HG02885 (cell line): ENCODE results near the gene HLA-DOB.
"Not testable (repeated sequence)": the region's sequence is repeated elsewhere in the genome, so short reads cannot be mapped to it uniquely, and the experiment has no call there.

Source experiments
- ATAC-seq: cut with Tn5 transposase; IDR thresholded peaks from one replicate; pipeline ENCODE4 v1.9.1; 2021; ENCODE audit warnings: mild to moderate bottlenecking; ENCODE audit not compliant: unreplicated experiment, poor library complexity

Gene HLA-DOB

GRCh38 chr6:32815996-32816395 lies 806 bp downstream of the HLA-DOB start:
- peak; percentile 46 for ATAC-seq

GRCh38 chr6:32815115-32815514 lies 1.7 kb downstream of the HLA-DOB start:
- ATAC-seq, result no peak

- ATAC-seq, result no peak
Measured at GRCh38 chr6:32814145-32814544, 2.7 kb downstream of the HLA-DOB start.

- no peak for ATAC-seq
Measured at GRCh38 chr6:32809171-32809570, 7.6 kb downstream of the HLA-DOB start.

GRCh38 chr6:32807020-32807580 lies 9.7 kb downstream of the HLA-DOB start:
- no peak for ATAC-seq

GRCh38 chr6:32805404-32805803 lies 11.4 kb downstream of the HLA-DOB start:
- ATAC-seq, result not testable (repeated sequence)

GRCh38 chr6:32803416-32803815 lies 13.4 kb downstream of the HLA-DOB start:
- ATAC-seq, result no peak

GRCh38 chr6:32799740-32800139 lies 17.1 kb downstream of the HLA-DOB start:
- no peak for ATAC-seq

- no peak for ATAC-seq
Measured at GRCh38 chr6:32799168-32799567, 17.6 kb downstream of the HLA-DOB start.

GRCh38 chr6:32796848-32797776 lies 19.7 kb downstream of the HLA-DOB start:
- ATAC-seq, result no peak

GRCh38 chr6:32794510-32794909 lies 22.3 kb downstream of the HLA-DOB start:
- no peak for ATAC-seq

- ATAC-seq, result no peak
Measured at GRCh38 chr6:32792901-32793435, 23.8 kb downstream of the HLA-DOB start.

- no peak for ATAC-seq
Measured at GRCh38 chr6:32790306-32790705, 26.5 kb downstream of the HLA-DOB start.

GRCh38 chr6:32785781-32786533 lies 30.8 kb downstream of the HLA-DOB start:
- no peak for ATAC-seq

- ATAC-seq, result not testable (repeated sequence)
Measured at GRCh38 chr6:32782923-32783322, 33.9 kb downstream of the HLA-DOB start.

- ATAC-seq, result no peak
Measured at GRCh38 chr6:32779036-32779435, 37.8 kb downstream of the HLA-DOB start.

- no peak for ATAC-seq
Measured at GRCh38 chr6:32775071-32775470, 41.7 kb downstream of the HLA-DOB start.

GRCh38 chr6:32774426-32774825 lies 42.4 kb downstream of the HLA-DOB start:
- ATAC-seq, result no peak

GRCh38 chr6:32772656-32773055 lies 44.1 kb downstream of the HLA-DOB start:
- ATAC-seq, result no peak

- no peak for ATAC-seq
Measured at GRCh38 chr6:32764048-32764447, 52.8 kb downstream of the HLA-DOB start.

GRCh38 chr6:32763421-32763820 lies 53.4 kb downstream of the HLA-DOB start, which contains the start of gene HLA-DQB2:
Gene HLA-DQB2 (minus strand): TSS chr6:32763532. CDS start chr6:32763470, 62 bp downstream.
- ATAC-seq, result no peak
